ENCODE measurements around the gene TOP2B. TPM values are rescaled to one million over a fixed set of nuclear protein-coding genes. Genes with fewer than 3 reads are reported as not detected.

Gene TOP2B
- total and polyA plus RNA-seq, 4 donors, result 32.7 to 260 (median 56.2) TPM

DNA sequence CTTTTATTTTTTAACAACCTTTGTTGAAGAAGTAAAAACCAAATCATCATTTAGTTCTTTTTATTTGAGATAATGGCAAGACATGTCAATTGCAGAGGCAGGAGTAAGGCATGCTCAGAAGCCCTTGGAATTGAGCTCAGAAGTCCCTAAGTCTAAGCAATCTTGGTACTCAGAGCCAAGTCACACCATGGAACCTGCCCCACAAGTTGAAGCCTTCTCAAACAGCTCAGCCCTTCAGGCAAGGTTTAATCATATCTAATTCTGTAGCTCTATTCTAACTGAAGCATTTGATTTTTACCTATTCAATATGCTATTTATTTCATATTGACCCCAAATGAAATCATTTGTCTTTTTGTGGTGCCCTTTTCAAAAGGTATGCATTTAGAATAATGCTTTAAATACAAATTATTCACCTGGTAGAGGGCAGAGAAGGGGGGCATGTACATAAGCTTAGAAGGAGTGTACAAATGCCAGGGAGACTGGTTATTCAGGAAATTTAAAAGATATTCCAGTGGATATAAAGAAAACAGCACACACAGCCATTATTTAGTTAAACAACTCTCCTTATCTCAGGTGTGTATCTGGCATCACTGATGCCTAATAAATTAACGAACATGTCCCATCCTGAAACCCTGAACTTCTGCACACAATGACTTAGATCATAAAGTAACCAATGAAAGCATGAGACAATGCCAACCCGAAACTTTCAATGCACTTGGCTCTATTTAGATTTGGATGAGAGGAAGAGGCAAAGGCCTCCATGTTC, 26.2 kb upstream of the TOP2B start:
- Histone ChIP-seq H3K4me3 (no peak overlapping the region), H3K9me3 (ENCODE audit: control insufficient read depth in 4 of 4, insufficient read depth in 3 of 4, low read length in 3 of 4) (no peaks in the 10 kb centered on the region), H3K27ac (ENCODE audit: low read depth in 1 of 2, low read length in 1 of 2) (no peak overlapping the region), H3K27me3 (ENCODE audit: control insufficient read depth in 3 of 3, insufficient read depth in 3 of 3, low read length in 2 of 3) (no peaks in the 10 kb centered on the region), H3K36me3 (ENCODE audit: control insufficient read depth in 4 of 4, insufficient read depth in 4 of 4, low read length in 4 of 4) (no peaks in the 10 kb centered on the region), H3K4me1 (ENCODE audit: control insufficient read depth in 5 of 5, insufficient read depth in 5 of 5, low read length in 5 of 5) (no peaks in the 10 kb centered on the region), H3K9ac (ENCODE audit: insufficient read depth in 1 of 2, low read length in 2 of 2) (no peak overlapping the region)
- no peak for ATAC-seq (ENCODE audit: insufficient read depth, low FRiP score)
- peak in 1 of 3 donors; percentile 32 for DNase-seq
- TF ChIP-seq, protein P1, sequence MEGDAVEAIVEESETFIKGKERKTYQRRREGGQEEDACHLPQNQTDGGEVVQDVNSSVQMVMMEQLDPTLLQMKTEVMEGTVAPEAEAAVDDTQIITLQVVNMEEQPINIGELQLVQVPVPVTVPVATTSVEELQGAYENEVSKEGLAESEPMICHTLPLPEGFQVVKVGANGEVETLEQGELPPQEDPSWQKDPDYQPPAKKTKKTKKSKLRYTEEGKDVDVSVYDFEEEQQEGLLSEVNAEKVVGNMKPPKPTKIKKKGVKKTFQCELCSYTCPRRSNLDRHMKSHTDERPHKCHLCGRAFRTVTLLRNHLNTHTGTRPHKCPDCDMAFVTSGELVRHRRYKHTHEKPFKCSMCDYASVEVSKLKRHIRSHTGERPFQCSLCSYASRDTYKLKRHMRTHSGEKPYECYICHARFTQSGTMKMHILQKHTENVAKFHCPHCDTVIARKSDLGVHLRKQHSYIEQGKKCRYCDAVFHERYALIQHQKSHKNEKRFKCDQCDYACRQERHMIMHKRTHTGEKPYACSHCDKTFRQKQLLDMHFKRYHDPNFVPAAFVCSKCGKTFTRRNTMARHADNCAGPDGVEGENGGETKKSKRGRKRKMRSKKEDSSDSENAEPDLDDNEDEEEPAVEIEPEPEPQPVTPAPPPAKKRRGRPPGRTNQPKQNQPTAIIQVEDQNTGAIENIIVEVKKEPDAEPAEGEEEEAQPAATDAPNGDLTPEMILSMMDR (IDR thresholded peaks at IDR 0.05; ENCODE audit: control extremely low read depth, extremely low read depth), result no peak
- 89 to 91% methylated on average over 2 of the region's 2 CpGs for WGBS, 2 donors

- Histone ChIP-seq H3K9me3 (ENCODE audit: control insufficient read depth in 4 of 4, insufficient read depth in 3 of 4, low read length in 3 of 4) (no peaks in the 10 kb centered on the region), H3K36me3 (ENCODE audit: control insufficient read depth in 4 of 4, insufficient read depth in 4 of 4, low read length in 4 of 4) (no peaks in the 10 kb centered on the region), H3K4me1 (ENCODE audit: control insufficient read depth in 5 of 5, insufficient read depth in 5 of 5, low read length in 5 of 5) (no peaks in the 10 kb centered on the region), H3K27ac (ENCODE audit: low read depth in 1 of 2, low read length in 1 of 2) (no peak overlapping the region), H3K9ac (ENCODE audit: insufficient read depth in 1 of 2, low read length in 2 of 2) (no peak overlapping the region), H3K4me3 (no peak overlapping the region), H3K27me3 (ENCODE audit: control insufficient read depth in 3 of 3, insufficient read depth in 3 of 3, low read length in 2 of 3) (no peaks in the 10 kb centered on the region)
- TF ChIP-seq, protein P1 (IDR thresholded peaks at IDR 0.05; ENCODE audit: control extremely low read depth, extremely low read depth), result no peak
- DNase-seq (no peak), ATAC-seq (ENCODE audit: insufficient read depth, low FRiP score) (no peak)
- 50 to 54% methylated on average over 3 of the region's 3 CpGs for WGBS, 2 donors
Measured at GRCh38 chr3:25689226-25689625, 24.5 kb upstream of the TOP2B start.

DNA sequence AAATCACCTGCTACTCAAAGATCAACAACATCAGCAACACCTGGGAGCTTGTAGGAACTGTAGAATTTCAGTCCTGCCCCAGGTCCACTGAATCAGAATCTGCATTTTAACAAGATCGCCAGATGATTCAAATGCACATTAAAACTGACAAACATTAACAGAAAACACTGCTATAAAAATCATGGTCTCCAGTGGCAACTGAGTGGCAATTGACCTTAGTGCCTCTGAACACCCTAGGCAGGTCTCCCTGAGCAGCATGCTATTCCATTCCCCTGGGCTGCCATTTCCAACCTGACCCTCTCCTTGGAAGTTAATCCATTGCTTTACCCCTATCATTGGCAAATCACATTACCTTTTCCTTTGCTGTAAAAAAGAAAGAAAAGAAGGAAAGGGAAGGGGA, 23.0 kb upstream of the TOP2B start:
- H3K27me3 ChIP-seq (ENCODE audit: control insufficient read depth in 3 of 3, insufficient read depth in 3 of 3, low read length in 2 of 3), result no peaks in the 10 kb centered on the region
- no peak overlapping the region for H3K9ac ChIP-seq (ENCODE audit: insufficient read depth in 1 of 2, low read length in 2 of 2)
- ATAC-seq (ENCODE audit: insufficient read depth, low FRiP score), result no peak
- DNase-seq, result no peak
- 93 to 94% methylated on average over 1 of the region's 1 CpG for WGBS, 2 donors
- no peaks in the 10 kb centered on the region for H3K9me3 ChIP-seq (ENCODE audit: control insufficient read depth in 4 of 4, insufficient read depth in 3 of 4, low read length in 3 of 4)
- TF ChIP-seq, protein P1 (IDR thresholded peaks at IDR 0.05; ENCODE audit: control extremely low read depth, extremely low read depth), result no peak
- H3K4me1 ChIP-seq (ENCODE audit: control insufficient read depth in 5 of 5, insufficient read depth in 5 of 5, low read length in 5 of 5), result no peaks in the 10 kb centered on the region
- no peak overlapping the region for H3K4me3 ChIP-seq
- no peak overlapping the region for H3K27ac ChIP-seq (ENCODE audit: low read depth in 1 of 2, low read length in 1 of 2)
- no peaks in the 10 kb centered on the region for H3K36me3 ChIP-seq (ENCODE audit: control insufficient read depth in 4 of 4, insufficient read depth in 4 of 4, low read length in 4 of 4)

- no peak for DNase-seq
- no peaks in the 10 kb centered on the region for H3K9me3 ChIP-seq (ENCODE audit: control insufficient read depth in 4 of 4, insufficient read depth in 3 of 4, low read length in 3 of 4)
- no peaks in the 10 kb centered on the region for H3K27me3 ChIP-seq (ENCODE audit: control insufficient read depth in 3 of 3, insufficient read depth in 3 of 3, low read length in 2 of 3)
- no peaks in the 10 kb centered on the region for H3K36me3 ChIP-seq (ENCODE audit: control insufficient read depth in 4 of 4, insufficient read depth in 4 of 4, low read length in 4 of 4)
- WGBS, 2 donors, result 93 to 97% methylated on average over 23 of the region's 23 CpGs
- H3K4me1 ChIP-seq (ENCODE audit: control insufficient read depth in 5 of 5, insufficient read depth in 5 of 5, low read length in 5 of 5), result no peaks in the 10 kb centered on the region
- H3K4me3 ChIP-seq, result no peak overlapping the region
- TF ChIP-seq, protein P1 (IDR thresholded peaks at IDR 0.05; ENCODE audit: control extremely low read depth, extremely low read depth), result no peak
- no peak for ATAC-seq (ENCODE audit: insufficient read depth, low FRiP score)
- no peak overlapping the region for H3K9ac ChIP-seq (ENCODE audit: insufficient read depth in 1 of 2, low read length in 2 of 2)
- no peak overlapping the region for H3K27ac ChIP-seq (ENCODE audit: low read depth in 1 of 2, low read length in 1 of 2)
Measured at GRCh38 chr3:25686766-25687165, 22.1 kb upstream of the TOP2B start.

All from lung (tissue), 12 donors.